ENCODE results near the gene PRLH. TPM values are rescaled to one million over a fixed set of nuclear protein-coding genes. Genes with fewer than 3 reads are reported as not detected.

PRLH gene
- total and polyA plus RNA-seq, 2 of the 13 experiments (the other 11 are each of a cell fraction or from before 2014, with no cell fraction given): not detected

DNA sequence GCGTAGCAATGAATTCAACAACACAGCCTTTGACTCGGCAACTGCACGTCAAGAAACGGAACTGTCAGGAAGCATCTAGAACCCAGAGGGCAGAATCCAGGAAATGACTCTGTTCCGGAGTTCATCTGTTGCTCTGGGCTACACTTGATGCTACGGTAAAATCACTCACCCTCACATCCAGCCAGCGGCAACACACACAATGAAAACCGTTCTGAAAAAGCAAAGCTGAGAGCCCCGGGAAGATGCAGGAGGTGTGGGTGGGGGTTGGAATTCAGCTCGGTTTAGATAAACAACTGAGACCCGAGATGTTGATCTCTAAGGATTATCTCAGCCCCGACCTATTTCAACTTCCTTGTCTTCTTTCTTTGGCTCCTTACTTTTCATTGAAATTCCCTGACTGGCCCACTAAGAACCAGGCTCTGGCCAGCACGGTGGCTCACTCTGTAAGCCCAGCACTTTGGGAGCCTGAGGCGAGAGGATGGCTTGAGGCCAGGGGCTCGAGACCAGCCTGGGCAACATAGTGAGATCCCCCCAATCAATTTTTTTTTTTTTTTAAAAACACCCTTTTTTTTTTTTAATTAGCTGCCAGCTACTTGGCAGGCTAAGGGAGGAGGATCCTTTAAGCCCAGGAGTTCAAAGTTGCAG is 37.5 kb downstream of the PRLH start (continued):
- TF ChIP-seq CBFB (CRISPR knock-in tag; IDR thresholded peaks at IDR 0.05): no peak
- no peak for TF ChIP-seq ZNF263 (CRISPR knock-in tag; IDR thresholded peaks at IDR 0.05)
- TF ChIP-seq SKI (IDR thresholded peaks at IDR 0.05; ENCODE audit: partially characterized antibody): no peak
- TF ChIP-seq HMG20A (CRISPR knock-in tag; IDR thresholded peaks at IDR 0.05; ENCODE audit: borderline replicate concordance): no peak
- TF ChIP-seq ZFP90 (CRISPR knock-in tag; IDR thresholded peaks at IDR 0.05; ENCODE audit: borderline replicate concordance): no peak
- TF ChIP-seq TEAD3 (CRISPR knock-in tag; optimal IDR thresholded peaks at IDR 0.05; ENCODE audit: borderline replicate concordance): peak; percentile 70
- no peak for TF ChIP-seq POLR2G (IDR thresholded peaks at IDR 0.05; ENCODE audit: low read depth, low read length)
- TF ChIP-seq, protein P1, sequence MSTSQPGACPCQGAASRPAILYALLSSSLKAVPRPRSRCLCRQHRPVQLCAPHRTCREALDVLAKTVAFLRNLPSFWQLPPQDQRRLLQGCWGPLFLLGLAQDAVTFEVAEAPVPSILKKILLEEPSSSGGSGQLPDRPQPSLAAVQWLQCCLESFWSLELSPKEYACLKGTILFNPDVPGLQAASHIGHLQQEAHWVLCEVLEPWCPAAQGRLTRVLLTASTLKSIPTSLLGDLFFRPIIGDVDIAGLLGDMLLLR (CRISPR knock-in tag; IDR thresholded peaks at IDR 0.05): no peak
- TF ChIP-seq, protein P2, sequence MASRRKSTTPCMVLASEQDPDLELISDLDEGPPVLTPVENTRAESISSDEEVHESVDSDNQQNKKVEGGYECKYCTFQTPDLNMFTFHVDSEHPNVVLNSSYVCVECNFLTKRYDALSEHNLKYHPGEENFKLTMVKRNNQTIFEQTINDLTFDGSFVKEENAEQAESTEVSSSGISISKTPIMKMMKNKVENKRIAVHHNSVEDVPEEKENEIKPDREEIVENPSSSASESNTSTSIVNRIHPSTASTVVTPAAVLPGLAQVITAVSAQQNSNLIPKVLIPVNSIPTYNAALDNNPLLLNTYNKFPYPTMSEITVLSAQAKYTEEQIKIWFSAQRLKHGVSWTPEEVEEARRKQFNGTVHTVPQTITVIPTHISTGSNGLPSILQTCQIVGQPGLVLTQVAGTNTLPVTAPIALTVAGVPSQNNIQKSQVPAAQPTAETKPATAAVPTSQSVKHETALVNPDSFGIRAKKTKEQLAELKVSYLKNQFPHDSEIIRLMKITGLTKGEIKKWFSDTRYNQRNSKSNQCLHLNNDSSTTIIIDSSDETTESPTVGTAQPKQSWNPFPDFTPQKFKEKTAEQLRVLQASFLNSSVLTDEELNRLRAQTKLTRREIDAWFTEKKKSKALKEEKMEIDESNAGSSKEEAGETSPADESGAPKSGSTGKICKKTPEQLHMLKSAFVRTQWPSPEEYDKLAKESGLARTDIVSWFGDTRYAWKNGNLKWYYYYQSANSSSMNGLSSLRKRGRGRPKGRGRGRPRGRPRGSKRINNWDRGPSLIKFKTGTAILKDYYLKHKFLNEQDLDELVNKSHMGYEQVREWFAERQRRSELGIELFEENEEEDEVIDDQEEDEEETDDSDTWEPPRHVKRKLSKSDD (CRISPR knock-in tag; IDR thresholded peaks at IDR 0.05; ENCODE audit: low read depth): no peak
- no peak for TF ChIP-seq MAZ (IDR thresholded peaks at IDR 0.05; ENCODE audit: borderline replicate concordance, low read depth, low read length)
- no peak for TF ChIP-seq MAZ (CRISPR knock-in tag; IDR thresholded peaks at IDR 0.05; ENCODE audit: low read depth)
- no peak for TF ChIP-seq ATF7-NPFF (CRISPR knock-in tag; IDR thresholded peaks at IDR 0.05; ENCODE audit: low read depth)
- TF ChIP-seq, protein P3, sequence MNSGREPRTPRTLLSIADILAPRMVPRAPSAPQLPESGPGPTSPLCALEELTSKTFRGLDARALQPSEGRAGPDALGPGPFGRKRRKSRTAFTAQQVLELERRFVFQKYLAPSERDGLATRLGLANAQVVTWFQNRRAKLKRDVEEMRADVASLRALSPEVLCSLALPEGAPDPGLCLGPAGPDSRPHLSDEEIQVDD (CRISPR knock-in tag; IDR thresholded peaks at IDR 0.05; ENCODE audit: borderline replicate concordance): no peak
- TF ChIP-seq, protein P4, sequence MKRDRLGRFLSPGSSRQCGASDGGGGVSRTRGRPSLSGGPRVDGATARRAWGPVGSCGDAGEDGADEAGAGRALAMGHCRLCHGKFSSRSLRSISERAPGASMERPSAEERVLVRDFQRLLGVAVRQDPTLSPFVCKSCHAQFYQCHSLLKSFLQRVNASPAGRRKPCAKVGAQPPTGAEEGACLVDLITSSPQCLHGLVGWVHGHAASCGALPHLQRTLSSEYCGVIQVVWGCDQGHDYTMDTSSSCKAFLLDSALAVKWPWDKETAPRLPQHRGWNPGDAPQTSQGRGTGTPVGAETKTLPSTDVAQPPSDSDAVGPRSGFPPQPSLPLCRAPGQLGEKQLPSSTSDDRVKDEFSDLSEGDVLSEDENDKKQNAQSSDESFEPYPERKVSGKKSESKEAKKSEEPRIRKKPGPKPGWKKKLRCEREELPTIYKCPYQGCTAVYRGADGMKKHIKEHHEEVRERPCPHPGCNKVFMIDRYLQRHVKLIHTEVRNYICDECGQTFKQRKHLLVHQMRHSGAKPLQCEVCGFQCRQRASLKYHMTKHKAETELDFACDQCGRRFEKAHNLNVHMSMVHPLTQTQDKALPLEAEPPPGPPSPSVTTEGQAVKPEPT (CRISPR knock-in tag; IDR thresholded peaks at IDR 0.05; ENCODE audit: low read depth): peak; percentile 14; the same call in 1 of the 2 replicates
- TF ChIP-seq, protein P5, sequence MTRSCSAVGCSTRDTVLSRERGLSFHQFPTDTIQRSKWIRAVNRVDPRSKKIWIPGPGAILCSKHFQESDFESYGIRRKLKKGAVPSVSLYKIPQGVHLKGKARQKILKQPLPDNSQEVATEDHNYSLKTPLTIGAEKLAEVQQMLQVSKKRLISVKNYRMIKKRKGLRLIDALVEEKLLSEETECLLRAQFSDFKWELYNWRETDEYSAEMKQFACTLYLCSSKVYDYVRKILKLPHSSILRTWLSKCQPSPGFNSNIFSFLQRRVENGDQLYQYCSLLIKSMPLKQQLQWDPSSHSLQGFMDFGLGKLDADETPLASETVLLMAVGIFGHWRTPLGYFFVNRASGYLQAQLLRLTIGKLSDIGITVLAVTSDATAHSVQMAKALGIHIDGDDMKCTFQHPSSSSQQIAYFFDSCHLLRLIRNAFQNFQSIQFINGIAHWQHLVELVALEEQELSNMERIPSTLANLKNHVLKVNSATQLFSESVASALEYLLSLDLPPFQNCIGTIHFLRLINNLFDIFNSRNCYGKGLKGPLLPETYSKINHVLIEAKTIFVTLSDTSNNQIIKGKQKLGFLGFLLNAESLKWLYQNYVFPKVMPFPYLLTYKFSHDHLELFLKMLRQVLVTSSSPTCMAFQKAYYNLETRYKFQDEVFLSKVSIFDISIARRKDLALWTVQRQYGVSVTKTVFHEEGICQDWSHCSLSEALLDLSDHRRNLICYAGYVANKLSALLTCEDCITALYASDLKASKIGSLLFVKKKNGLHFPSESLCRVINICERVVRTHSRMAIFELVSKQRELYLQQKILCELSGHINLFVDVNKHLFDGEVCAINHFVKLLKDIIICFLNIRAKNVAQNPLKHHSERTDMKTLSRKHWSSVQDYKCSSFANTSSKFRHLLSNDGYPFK (CRISPR knock-in tag; IDR thresholded peaks at IDR 0.05; ENCODE audit: borderline replicate concordance): no peak
- 0 out of 2 replicates have a peak, but pooled peaks have one; percentile 28 for TF ChIP-seq GABPB1 (CRISPR knock-in tag; IDR thresholded peaks at IDR 0.05)
- no peak for TF ChIP-seq ZZZ3 (CRISPR knock-in tag; IDR thresholded peaks at IDR 0.05; ENCODE audit: borderline replicate concordance)
- TF ChIP-seq SMAD3 (CRISPR knock-in tag; IDR thresholded peaks at IDR 0.05): no peak
- TF ChIP-seq U2AF1 (optimal IDR thresholded peaks at IDR 0.05; ENCODE audit: low read depth, low read length): no peak
- no peak for TF ChIP-seq NFE2L2 (IDR thresholded peaks at IDR 0.05; ENCODE audit: low read length)
- TF ChIP-seq GPN1 (CRISPR knock-in tag; IDR thresholded peaks at IDR 0.05; ENCODE audit: borderline replicate concordance): no peak
